Activated T-cell treated with anti-CD3 and anti-CD28 coated beads for 1 hour (primary cell): Measurements from ENCODE around the gene MORN4.
"Not testable (repeated sequence)": the region's sequence is repeated elsewhere in the genome, so short reads cannot be mapped to it uniquely, and the experiment has no call there.

Source experiments
- DNase-seq: peaks from one replicate; pipeline ENCODE4 v3.0.0-alpha.2; 2020; ENCODE audit warnings: low read depth

The MORN4 gene

DNA sequence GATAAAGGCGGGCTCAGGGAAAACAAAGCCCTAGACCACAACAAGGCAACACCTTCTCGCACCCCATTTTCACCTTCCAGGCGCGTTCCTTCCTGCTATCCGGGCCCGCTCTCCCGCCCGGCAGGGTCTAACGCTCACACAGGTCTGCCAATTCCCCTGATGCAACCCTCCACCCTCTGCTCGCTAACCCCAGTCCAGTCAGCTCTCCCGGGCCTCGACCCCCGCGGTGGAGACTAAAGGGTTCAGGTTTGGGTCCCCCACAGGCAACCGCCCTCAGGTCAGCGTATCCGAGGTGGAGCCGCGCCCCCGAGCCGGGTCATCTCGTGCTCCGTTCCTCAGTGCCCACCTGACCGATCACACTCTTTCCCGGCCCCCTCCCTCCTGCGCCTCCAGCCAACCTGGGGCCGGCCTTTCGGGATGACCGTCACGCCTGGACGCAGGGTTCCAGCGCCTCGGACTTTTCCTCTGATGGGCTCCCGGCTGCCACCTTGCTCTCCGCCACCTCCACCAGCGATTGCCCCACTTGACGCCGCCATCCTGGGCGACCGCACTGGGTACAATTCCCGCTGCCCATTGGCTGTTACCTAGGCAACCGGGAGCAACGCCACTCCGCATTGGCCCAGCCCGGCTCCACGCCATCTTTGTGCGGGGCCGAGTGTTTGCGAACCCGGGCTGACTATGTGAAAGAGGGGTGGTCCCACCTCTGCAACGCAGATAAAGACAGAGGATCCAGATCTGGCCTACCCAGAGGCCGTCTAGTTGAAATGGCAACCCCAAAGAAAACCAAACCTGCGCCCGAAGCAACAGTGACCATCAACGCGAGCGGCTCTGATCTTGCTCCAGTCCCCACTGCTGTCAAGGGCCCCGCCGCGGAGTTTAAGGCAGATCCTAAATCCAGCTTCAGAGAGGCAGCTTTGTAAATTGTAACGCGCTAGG, at the start of gene MORN4:
Gene MORN4, minus strand, starts transcription at position 552 of the 936 bp plus-strand sequence. CDS start 13,847 bp downstream, outside the sequence.
- DNase-seq = peak; percentile 85

DNA sequence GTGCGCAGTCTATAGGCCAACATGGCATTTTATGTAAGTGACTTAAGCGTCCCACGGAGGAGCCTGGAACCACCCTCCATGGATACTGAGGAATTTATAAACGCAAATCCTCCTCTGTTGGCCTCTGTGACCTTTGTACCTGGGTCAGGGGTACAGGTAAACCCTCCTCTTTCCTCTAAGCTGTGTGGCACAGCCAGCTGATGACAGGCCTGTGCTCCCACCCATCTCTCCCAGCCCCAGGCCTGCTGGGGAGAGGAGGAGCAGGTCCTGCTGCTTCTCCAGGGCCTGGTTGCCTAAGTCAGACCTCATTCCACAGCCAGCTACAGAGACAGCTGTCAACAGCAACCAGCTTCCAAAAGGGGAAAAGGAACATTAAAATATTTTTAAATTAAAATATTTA, 48.7 kb upstream of the MORN4 start:
- DNase-seq = no peak

DNA sequence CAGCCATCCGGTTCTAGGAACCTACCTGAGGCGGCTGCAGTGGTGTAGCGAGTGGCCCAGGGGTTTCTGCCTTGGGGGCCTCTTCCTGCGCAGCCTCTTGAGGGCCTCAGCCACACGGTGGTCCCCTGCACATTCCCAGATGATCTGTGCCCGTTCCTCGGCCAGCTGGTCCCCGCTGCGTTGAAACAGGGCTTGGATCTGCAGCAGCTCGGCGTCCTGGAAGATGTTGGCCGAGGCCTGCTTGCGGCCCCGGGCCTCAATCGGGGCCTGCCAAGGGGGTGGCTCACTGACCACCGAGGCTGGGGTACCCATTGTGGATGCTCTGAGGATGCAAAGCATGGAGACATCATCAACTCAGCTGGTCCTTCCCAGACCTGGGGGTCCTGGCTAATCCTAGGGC, 46.3 kb upstream of the MORN4 start:
- no peak for DNase-seq

DNA sequence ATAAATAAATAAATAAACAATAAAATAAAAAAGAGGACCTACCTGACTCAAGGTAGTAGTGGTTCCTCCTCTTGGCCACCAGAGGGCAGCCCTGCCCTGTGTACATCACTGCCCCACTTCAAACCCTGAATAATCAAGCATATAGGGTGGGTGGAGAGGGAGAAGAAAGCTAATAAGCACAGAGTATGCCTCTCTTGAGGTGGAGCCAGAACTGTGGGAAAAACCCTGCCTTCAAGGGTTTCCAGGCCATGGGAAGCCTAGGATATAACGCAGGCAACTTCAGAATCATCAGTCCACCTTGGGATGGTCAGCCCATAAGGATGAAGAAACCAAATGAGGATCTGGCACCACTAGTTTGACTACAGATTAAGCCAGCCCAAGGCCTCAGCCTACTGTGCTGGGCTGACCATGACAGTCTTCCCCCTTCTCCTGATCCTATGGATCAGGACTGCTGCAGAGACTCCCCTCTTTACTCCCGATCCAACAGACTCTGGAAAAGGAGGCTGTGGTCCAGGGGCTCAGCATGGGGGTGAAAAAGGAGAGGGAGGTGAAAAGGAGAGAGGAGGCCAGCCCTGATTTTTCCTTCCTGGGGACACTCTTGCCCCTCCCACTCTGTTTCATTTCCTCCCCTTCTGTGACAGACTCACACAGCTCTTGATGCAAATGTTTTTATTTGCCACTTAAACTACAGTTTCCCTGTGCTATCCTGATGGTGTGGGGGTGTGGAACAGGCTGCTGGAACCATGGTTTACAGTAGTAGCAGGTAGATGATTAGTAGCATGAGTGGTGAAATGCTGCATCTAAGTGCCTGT, 43.7 kb upstream of the MORN4 start:
- peak; percentile 35 for DNase-seq

DNA sequence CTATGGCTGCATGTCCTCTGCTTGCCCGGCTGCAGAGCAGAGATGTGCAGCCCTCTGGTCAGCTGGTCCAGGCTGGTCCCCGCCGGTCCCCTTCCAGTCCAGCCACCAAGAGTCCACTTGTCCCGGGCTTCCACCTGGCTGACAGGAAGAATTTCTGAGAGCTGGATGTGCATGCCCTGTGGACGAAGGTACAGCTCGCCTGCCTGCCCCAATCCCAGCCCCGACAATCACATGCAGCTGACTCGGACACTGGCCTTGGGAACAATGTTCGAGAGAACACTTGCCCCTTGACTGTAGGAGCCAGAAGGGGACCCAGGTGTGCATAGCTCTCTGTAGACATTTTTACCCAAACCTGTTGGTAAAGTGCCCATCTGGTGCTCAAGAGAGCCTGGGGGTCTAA, 41.9 kb upstream of the MORN4 start:
- no peak for DNase-seq

DNA sequence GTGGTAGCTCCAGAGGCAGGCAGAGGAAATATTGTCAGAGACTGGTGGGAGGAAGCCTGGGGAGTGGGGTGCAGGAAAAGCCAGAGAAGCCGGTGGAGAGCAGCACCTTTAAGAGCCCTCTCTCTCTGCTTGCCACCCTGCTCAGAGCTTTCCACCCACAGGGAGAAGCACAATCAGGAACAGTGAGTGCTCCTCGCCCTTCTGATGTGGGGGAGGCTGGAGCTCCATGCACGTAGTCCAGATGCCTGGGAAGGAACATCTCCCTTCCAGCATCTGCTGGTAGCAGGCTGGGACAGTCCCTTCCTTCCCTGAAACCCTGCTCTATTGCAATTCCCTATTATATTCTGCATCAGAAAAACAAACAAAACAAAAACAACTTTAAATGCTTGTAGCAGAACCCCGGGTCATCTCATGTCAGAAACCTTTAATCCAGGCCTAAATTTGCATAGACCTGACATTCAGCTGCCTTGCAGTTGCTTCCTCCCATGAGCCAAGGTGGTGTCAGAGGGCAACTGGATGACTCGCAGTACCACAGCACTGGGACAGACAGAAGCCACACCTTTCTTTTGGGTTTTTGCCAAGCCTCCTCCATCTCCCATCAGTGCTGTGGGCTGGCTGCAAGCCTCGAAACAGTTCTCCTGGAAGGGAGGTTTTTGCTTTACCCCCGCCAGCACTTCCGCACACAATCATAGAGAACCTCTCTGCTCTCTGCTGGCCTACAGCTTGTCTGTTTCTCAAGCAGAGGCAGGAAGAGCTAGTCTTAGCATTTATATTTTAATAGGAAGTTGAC, 40.6 kb upstream of the MORN4 start:
- DNase-seq = no peak

DNA sequence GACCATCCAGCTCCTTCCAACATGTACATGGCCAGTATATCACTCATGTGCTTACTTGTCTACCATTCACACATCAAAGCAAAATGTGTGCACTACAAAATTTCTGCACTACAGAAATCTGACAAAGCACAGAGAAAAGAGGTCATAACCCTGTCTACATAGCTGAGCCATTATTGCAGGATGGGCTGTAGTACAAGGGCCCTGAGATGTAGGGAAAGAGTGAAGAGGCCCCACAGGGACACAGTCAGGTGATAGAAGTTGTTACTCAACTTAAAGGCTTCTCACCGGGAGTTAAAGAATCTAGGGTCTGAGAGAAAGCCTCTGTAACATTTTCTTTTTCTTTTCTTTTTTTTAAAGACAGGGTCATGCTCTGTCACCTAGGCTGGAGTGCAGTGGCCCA, 36.3 kb upstream of the MORN4 start:
- no peak for DNase-seq

DNA sequence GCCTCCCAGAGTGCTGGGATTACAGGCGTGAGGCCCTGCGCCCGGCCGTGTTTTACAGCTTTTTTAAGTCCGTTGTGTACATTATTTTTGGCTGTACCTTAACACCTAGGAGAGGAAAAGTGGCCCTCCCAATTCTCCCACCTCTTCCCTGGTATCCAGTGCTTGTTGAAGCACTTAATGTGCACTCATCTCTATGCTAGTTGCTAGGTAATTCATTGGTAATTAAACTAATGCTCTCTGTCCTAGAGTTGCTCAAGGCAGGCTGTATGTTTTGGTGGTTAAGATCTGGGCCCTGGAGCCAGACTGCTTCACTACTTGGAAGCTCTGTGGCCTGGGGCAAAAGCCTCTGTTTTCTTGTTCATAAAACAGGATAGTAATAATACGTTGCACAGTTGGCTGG, 34.2 kb upstream of the MORN4 start:
- no peak for DNase-seq

DNA sequence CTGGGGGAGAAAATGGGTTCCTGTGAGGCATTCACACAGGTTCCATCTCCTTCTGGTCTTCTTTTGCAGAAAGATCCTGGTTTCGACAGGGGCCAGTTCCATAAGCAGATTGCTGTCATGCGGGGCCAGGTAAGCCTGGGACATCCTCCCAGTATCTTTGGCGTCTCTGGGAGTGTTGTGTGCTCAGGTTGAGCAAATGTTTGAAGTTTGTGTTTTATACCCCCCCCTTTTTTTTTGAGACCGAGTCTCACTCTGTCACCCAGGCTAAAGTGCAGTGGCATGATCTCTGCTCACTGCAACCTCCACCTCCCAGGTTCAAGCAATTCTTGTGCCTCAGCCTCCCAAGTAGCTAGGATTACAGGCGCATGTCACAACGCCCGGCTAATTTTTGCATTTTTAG, 33.7 kb upstream of the MORN4 start:
- DNase-seq = no peak

DNA sequence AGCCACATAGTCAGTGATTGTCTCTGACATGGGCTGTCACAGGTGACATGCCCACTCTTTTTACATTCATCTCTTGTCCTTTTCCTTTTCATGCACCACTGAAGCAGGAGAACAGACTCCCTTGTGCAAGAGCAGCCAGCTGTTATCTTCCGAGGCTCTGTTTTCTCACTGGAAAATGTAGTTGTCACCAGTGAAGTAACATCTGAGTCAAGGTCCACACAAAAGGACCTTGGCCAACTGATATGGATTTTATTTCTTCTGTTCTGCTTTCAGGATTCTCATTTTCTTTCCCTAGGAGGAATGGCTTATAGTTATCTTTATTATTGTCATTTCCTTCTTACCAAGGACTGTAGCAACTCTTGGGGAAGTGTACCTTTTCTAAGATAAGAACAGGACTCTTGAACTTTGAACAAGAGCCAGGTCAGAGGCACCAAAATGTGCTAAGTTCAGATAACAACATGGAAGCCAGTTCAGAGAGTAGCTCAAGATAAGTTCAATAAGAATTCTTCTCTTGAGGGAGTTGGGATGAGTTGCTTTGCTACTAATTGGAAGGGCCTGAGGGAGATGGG, 31.1 kb upstream of the MORN4 start:
- no peak for DNase-seq

DNA sequence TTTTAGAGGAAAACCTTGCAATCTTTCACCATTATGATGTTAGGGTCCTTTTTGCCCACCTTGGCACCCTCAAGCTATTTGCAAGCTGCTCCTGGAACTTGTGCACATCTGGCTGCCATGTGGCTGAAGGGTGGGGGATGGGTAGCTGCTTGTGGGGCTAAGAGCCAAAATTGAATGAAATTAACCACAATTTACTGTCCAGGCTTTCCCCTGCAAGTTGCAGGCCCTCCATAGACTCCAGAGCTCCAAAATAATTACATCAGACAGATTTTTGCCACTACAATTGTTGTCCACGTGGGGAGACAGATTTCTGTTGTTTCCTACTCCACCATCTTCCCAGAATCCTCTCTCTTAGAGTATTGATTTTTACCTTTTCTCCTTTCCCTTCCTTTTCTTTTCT, 26.3 kb upstream of the MORN4 start:
- no peak for DNase-seq

DNA sequence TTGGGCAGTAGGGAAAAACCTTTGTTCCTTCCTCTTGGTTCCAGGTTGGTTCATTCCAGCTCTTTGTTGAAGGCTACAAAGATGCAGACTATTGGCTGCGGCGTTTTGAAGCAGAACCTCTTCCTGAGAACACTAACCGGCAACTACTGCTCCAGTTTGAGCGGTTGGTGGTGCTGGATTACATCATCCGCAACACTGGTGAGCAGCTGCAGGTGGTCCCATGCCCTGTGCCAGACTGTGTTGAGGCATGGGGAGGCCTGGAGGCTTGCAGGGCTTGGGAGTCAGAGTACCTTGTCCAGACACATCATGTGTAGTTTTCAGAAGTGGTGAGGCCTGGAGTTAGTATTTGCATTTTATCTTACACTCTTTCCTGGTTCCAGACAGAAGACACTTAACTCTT, 23.5 kb upstream of the MORN4 start:
- DNase-seq = no peak

DNA sequence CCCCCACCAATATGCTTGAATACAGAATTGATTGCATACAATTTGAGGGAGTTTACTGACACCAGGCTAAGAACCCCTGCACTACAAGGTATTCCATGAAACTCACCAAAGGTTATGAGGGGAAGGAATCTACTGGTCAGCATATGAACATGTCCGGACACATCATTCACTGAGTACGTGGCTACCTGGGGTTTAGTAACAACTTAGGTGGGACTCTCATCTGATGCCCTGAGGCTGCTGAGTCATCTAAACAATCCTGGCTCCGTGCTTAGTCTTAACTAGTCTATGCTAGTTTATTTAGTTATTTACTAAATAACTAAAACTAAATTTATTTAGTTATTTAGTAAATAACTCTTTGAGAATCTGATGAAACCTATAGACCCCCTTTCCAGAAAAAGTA, 18.5 kb upstream of the MORN4 start:
- DNase-seq = no peak

DNA sequence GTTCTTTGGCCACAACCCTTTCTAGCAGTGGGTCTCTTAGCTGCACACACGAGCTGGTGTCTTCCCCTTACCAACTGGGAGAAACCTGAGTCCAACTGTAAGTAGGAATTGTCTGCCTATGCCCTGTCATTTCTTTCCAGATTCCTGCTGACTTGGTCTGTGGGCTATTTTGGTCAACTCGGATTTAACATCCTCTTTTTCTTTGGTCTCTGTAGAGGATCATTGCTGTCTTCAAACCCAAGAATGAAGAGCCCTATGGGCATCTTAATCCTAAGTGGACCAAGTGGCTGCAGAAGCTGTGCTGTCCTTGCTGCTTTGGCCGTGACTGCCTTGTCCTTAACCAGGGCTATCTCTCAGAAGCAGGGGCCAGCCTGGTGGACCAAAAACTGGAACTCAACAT, 17.4 kb upstream of the MORN4 start:
- no peak for DNase-seq

DNA sequence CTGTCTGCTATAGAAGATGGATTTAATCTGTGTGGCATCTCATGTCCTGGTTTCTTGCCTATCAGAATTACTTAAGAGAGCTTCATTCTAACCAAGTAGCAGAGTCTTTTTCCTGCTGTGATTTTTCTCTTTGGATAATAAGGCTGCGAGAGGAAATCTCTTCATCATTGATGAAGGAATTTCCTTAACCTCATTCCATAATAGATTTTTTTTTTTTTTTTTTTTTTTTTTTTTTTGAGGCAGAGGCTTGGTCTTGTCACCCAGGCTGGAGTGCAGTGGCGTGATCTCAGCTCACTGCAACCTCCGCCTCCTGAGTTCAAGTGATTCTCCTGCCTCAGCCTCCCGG, 16.1 kb upstream of the MORN4 start:
- DNase-seq = not testable (repeated sequence)

DNA sequence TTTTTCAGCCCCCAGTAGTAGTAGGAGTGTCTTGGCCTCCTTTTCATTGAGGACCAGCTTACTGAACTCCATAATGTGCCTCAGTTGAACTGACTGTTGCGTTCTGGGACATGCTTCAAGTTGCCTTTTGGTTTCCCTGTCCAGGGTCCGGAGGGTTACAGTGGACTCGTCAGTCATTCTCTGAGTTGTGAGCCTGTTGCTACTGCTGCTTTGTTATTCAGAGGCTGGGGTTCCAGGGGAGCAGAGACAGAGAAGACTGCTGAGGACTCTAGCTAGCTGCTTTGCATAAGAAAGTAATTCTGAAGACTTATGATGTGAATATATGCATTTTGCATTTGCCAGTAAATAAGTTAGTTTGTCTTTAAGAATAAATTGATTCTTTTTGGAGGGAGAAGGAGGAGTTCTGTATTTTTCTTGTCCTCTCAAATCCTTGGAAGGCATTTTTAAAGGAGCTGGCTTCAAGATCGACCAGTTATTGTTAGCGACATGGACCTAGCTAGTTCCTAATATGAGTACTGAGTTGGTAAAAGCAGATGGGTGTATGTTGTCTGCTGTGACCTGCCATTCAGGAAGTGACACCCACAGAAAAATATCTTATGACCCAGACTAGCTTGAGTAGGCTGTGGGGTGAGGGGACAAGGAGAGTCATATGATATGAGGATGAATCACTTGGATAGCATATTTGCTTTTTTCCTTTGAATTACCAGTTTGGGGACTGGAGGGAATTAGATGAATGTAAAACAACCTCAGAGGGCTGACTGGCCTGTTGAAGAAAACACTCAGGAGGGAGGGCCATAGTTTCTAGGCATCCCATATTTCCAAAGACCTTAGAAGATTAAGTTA, 15.5 kb upstream of the MORN4 start:
- no peak for DNase-seq

DNA sequence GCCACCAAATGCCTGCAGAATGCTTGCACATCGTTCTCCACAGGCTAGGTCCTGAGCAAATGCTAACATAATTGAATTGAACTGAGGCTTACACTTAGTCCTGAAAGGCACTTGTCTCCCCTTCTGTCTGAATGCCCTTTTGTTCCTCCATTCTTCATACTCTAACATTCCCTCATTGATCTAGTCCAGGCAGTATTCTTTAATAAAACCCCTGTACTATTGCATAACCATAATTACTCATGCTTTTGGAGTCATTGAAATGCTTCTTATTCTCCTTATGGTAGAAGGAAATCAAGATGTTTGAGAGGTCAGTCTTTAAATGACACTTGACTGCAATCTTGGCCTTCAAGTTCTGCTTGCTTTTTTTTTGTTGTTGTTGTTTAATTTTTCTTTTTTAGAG, 14.3 kb upstream of the MORN4 start:
- no peak for DNase-seq

DNA sequence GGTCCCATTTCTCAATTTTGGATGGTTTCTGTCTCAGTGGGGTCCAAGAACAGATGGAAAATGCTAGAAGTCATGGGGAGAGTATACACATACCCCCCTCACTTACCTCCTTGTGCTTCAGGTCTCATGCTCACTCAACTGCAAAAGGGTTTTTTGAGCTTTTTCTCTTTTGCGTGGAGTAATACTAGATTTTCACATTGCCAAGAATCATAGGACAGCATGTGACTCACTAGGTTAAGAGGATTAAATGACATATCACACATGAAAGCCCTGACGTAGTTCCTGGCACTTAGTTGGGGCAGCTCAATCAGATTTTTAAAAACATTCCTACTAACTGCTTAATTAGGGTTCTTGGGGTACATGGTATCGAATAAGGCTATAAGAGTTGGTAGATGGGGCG, 11.6 kb upstream of the MORN4 start:
- no peak for DNase-seq

DNA sequence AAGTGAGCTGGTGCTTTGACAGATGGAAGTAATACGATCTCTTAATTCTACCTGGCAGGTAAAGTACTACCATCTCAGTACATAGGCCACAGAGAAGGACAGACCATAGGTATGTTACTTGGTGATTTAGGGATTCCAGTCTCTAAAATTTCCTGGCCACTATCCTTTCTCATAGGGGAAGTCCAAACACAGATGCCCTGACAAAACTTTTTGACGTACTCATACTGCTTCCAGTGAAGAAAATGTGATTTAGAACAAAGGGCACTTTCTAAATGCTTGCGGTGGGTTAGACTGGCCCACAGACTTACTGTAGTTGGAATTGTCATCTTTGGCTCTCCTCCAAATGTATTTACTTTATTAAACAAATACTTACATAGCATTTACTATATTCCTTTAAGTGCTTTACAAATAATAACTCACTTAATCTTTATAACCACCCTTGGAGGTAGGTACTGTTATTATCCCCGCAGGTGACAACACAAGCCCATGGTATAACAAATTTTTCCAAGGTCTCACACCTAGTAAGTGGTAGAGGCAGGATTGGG, 10.2 kb upstream of the MORN4 start:
- no peak for DNase-seq

DNA sequence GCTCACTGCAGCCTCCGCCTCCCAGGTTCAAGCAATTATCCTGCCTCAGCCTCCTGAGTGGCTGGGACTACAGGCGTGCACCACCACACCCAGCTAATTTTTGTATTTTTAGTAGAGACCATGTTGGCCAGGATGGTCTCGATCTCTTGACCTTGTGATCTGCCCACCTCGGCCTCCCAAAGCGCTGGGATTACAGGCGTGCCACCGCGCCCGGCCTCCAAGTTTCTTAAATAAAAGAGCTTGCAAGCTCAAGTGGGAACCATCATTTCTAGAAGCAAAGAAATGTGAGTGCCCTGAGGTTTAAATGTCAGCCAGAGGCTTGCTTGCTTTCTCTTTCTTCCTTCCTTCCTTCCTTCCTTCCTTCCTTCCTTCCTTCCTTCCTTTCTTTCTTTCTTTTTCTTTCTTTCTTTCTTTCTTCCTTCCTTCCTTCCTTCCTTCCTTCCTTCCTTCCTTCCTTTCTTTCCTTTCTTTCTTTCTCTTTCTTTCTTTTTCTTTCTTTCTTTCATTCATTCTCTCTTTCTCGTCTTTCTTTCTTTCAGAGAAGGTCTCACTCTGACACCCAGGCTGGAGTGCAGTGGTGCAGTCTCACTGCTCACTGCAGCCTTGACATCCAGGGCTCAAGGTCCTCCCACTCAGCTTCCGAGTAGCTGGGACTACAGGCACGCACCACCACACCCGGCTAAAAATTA, 9.3 kb upstream of the MORN4 start:
- DNase-seq = not testable (repeated sequence)
